Astrocyte of the hippocampus (primary cell): ENCODE measurements around the gene SRSF11.
A peak's percentile ranks its signal among the peaks of the same experiment; 100 is the strongest.
"Not testable (repeated sequence)": the region's sequence is repeated elsewhere in the genome, so short reads cannot be mapped to it uniquely, and the experiment has no call there.

ENCODE experiments used
- DNase-seq: peaks from one replicate; pipeline ENCODE4 v3.0.0; 2011; ENCODE audit warnings: low read depth, low spot score

The SRSF11 gene

GRCh38 chr1:70221238-70222121 is at the start of gene SRSF11:
Gene SRSF11, plus strand, starts transcription at chr1:70221380. Its CDS starts 257 bp downstream, at chr1:70221637.
- peak; percentile 99 for DNase-seq

GRCh38 chr1:70171512-70171911 is 49.7 kb upstream of the SRSF11 start:
- DNase-seq = no peak

- not testable (repeated sequence) for DNase-seq
Measured at GRCh38 chr1:70185181-70185580, 36.0 kb upstream of the SRSF11 start.

GRCh38 chr1:70188522-70188921 is 32.7 kb upstream of the SRSF11 start:
- no peak for DNase-seq

- DNase-seq = no peak
Measured at GRCh38 chr1:70190180-70190579, 31.0 kb upstream of the SRSF11 start.

- not testable (repeated sequence) for DNase-seq
Measured at GRCh38 chr1:70192446-70192845, 28.7 kb upstream of the SRSF11 start.

- no peak for DNase-seq
Measured at GRCh38 chr1:70194601-70195000, 26.6 kb upstream of the SRSF11 start.

GRCh38 chr1:70195342-70195741 is 25.8 kb upstream of the SRSF11 start:
- no peak for DNase-seq

GRCh38 chr1:70196333-70196732 is 24.8 kb upstream of the SRSF11 start:
- DNase-seq = no peak

- DNase-seq = no peak
Measured at GRCh38 chr1:70200065-70200464, 21.1 kb upstream of the SRSF11 start.

GRCh38 chr1:70202173-70202758 is 18.9 kb upstream of the SRSF11 start:
- DNase-seq = no peak

- DNase-seq = no peak
Measured at GRCh38 chr1:70204139-70204538, 17.0 kb upstream of the SRSF11 start.

GRCh38 chr1:70204600-70204999 is 16.6 kb upstream of the SRSF11 start:
- DNase-seq = peak; percentile 37

- DNase-seq = no peak
Measured at GRCh38 chr1:70205071-70205433, 16.1 kb upstream of the SRSF11 start.

- peak; percentile 99 for DNase-seq
Measured at GRCh38 chr1:70205434-70206118, 15.6 kb upstream of the SRSF11 start, which contains the start of gene LRRC40. Gene LRRC40, minus strand, starts transcription at chr1:70205579. Its CDS starts 39 bp downstream, at chr1:70205540.

- DNase-seq = not testable (repeated sequence)
Measured at GRCh38 chr1:70206833-70207232, 14.3 kb upstream of the SRSF11 start.

- no peak for DNase-seq
Measured at GRCh38 chr1:70207492-70207891, 13.7 kb upstream of the SRSF11 start.

GRCh38 chr1:70208292-70208691 is 12.9 kb upstream of the SRSF11 start:
- DNase-seq = no peak

GRCh38 chr1:70210820-70211219 is 10.4 kb upstream of the SRSF11 start:
- DNase-seq = no peak

- no peak for DNase-seq
Measured at GRCh38 chr1:70211541-70211940, 9.6 kb upstream of the SRSF11 start.

GRCh38 chr1:70220015-70220414 is 1.2 kb upstream of the SRSF11 start:
- no peak for DNase-seq

GRCh38 chr1:70220517-70221237 is 503 bp upstream of the SRSF11 start:
- no peak for DNase-seq
